Measurements from ENCODE around the gene LRFN2.

The LRFN2 gene

GRCh38 chr6:40393641-40394040 lies 193.5 kb downstream of the LRFN2 start:
- no peak for DNase-seq

GRCh38 chr6:40392589-40392988 lies 194.6 kb downstream of the LRFN2 start:
- no peak for DNase-seq

GRCh38 chr6:40391851-40392517 lies 195.2 kb downstream of the LRFN2 start:
- no peak for DNase-seq

GRCh38 chr6:40391086-40391485 lies 196.1 kb downstream of the LRFN2 start:
- DNase-seq: peak; percentile 59

- no peak for DNase-seq
These were observed 196.9 kb downstream of the LRFN2 start for GRCh38 chr6:40390144-40390800.

GRCh38 chr6:40389254-40389653 lies 197.9 kb downstream of the LRFN2 start:
- DNase-seq: no peak

- no peak for DNase-seq
These were observed 199.3 kb downstream of the LRFN2 start for GRCh38 chr6:40387871-40388264.

- no peak for DNase-seq
These were observed 199.9 kb downstream of the LRFN2 start for GRCh38 chr6:40387127-40387870.

- DNase-seq: no peak
These were observed 201.0 kb downstream of the LRFN2 start for GRCh38 chr6:40386200-40386599.

- no peak for DNase-seq
These were observed 203.6 kb downstream of the LRFN2 start for GRCh38 chr6:40383348-40384115.

- no peak for DNase-seq
These were observed 206.9 kb downstream of the LRFN2 start for GRCh38 chr6:40380271-40380670.

- DNase-seq: no peak
These were observed 207.4 kb downstream of the LRFN2 start for GRCh38 chr6:40379811-40380210.

- no peak for DNase-seq
These were observed 208.5 kb downstream of the LRFN2 start for GRCh38 chr6:40378725-40379074.

GRCh38 chr6:40378071-40378724 lies 209.0 kb downstream of the LRFN2 start:
- DNase-seq: no peak

- DNase-seq: no peak
These were observed 209.9 kb downstream of the LRFN2 start for GRCh38 chr6:40377173-40377806.

GRCh38 chr6:40376113-40376650 lies 211.0 kb downstream of the LRFN2 start:
- no peak for DNase-seq

GRCh38 chr6:40373267-40373666 lies 213.9 kb downstream of the LRFN2 start:
- DNase-seq: no peak

- DNase-seq: no peak
These were observed 215.5 kb downstream of the LRFN2 start for GRCh38 chr6:40371621-40372020.

- DNase-seq: no peak
These were observed 216.1 kb downstream of the LRFN2 start for GRCh38 chr6:40371095-40371494.

GRCh38 chr6:40369891-40370290 lies 217.3 kb downstream of the LRFN2 start:
- DNase-seq: no peak

- DNase-seq: no peak
These were observed 218.1 kb downstream of the LRFN2 start for GRCh38 chr6:40369042-40369441.

GRCh38 chr6:40362859-40363258 lies 224.3 kb downstream of the LRFN2 start:
- DNase-seq: no peak
